ENCODE data around the gene SPECC1L. TPM values are rescaled to one million over a fixed set of nuclear protein-coding genes. Genes with fewer than 3 reads are reported as not detected.
A peak's percentile ranks its signal among the peaks of the same experiment; 100 is the strongest.

The SPECC1L gene
- total RNA-seq, 4 donors from 2014 or later = 18.2 to 114 (median 55.3) TPM

GRCh38 chr22:24418786-24419474 lies 148.3 kb downstream of the SPECC1L start:
- H3K36me3 ChIP-seq = no peaks in the 10 kb centered on the region
- no peaks in the 10 kb centered on the region for H3K27me3 ChIP-seq
- H3K4me1 ChIP-seq = no peaks in the 10 kb centered on the region
- no peak overlapping the region for H3K27ac ChIP-seq
- H3K9me3 ChIP-seq = no peaks in the 10 kb centered on the region
- TF ChIP-seq POLR2A (IDR thresholded peaks at IDR 0.05) (no peak), CTCF (IDR thresholded peaks at IDR 0.05) (no peak)
- no peak overlapping the region for H3K4me3 ChIP-seq
- DNase-seq = no peak
- intact Hi-C loops (cut with DNase I; ENCODE audit: low total_unique reads) = no loop called here

DNA sequence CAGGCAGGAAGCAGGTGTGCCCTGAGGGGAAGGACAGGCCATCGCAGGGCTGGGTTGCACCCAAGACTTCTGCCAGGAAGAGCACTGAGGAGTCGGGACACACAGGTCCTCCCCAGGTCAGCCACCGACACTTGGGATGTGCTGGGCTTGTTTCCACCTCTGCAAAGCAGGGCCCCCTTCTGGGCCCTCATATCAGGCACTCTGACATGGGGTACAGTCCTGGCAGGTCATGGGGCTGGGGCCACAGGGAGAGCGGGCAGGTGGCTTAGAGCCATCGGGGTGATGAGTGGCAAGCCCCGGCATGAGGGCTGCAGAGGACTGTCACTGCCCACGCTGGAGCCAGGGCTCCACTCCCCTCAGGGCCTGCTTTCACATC lies 148.8 kb downstream of the SPECC1L start:
- H3K27me3 ChIP-seq = peaks cover 0 to 5% of the 10 kb centered on the region in 2 donors
- no peak for DNase-seq
- no peak for TF ChIP-seq POLR2A (IDR thresholded peaks at IDR 0.05)
- TF ChIP-seq CTCF (IDR thresholded peaks at IDR 0.05) = no peak
- peaks cover 0 to 5% of the 10 kb centered on the region in 2 donors for H3K4me1 ChIP-seq
- H3K36me3 ChIP-seq = no peaks in the 10 kb centered on the region
- no peak overlapping the region for H3K4me3 ChIP-seq
- H3K9me3 ChIP-seq = no peaks in the 10 kb centered on the region
- no peak overlapping the region for H3K27ac ChIP-seq
- intact Hi-C loops (cut with DNase I; ENCODE audit: low total_unique reads) = no loop called here

- H3K27ac ChIP-seq = no peak overlapping the region
- H3K27me3 ChIP-seq = peaks cover 0 to 5% of the 10 kb centered on the region in 2 donors
- TF ChIP-seq CTCF (IDR thresholded peaks at IDR 0.05) = no peak
- TF ChIP-seq POLR2A (IDR thresholded peaks at IDR 0.05) = no peak
- H3K9me3 ChIP-seq = no peaks in the 10 kb centered on the region
- H3K4me3 ChIP-seq = no peak overlapping the region
- intact Hi-C loops (cut with DNase I; ENCODE audit: low total_unique reads) = no loop called here
- peaks cover 0 to 8% of the 10 kb centered on the region in 2 donors for H3K4me1 ChIP-seq
- H3K36me3 ChIP-seq = no peaks in the 10 kb centered on the region
- DNase-seq = peak in 1 of 2 donors; percentile 62
These were observed 149.7 kb downstream of the SPECC1L start for GRCh38 chr22:24420072-24420976.

DNA sequence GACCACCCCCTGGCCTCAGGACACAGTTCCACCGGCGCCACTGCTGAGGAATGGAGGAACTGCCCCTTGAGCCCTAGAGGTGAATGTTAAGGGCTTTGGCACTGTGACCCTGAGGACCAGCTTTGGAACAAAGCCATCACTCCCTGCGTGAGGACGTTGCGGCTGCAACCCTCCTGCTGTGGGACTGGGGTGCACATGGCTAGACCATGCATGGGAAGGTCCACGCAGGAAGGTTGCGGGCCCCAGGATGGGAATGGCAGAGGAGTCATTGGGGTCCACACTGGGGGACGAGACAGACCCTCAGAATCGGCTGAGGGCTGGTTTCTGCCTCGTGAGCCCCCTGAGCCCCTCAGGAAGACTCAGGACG lies 150.3 kb downstream of the SPECC1L start:
- TF ChIP-seq CTCF (IDR thresholded peaks at IDR 0.05) = no peak
- TF ChIP-seq POLR2A (IDR thresholded peaks at IDR 0.05) = no peak
- intact Hi-C loops (cut with DNase I; ENCODE audit: low total_unique reads) = no loop called here
- Histone ChIP-seq H3K9me3 (no peaks in the 10 kb centered on the region), H3K36me3 (no peaks in the 10 kb centered on the region), H3K4me1 (peaks cover 0 to 8% of the 10 kb centered on the region in 2 donors), H3K4me3 (no peak overlapping the region), H3K27ac (no peak overlapping the region), H3K27me3 (peaks cover 0 to 5% of the 10 kb centered on the region in 2 donors)
- no peak for DNase-seq

DNA sequence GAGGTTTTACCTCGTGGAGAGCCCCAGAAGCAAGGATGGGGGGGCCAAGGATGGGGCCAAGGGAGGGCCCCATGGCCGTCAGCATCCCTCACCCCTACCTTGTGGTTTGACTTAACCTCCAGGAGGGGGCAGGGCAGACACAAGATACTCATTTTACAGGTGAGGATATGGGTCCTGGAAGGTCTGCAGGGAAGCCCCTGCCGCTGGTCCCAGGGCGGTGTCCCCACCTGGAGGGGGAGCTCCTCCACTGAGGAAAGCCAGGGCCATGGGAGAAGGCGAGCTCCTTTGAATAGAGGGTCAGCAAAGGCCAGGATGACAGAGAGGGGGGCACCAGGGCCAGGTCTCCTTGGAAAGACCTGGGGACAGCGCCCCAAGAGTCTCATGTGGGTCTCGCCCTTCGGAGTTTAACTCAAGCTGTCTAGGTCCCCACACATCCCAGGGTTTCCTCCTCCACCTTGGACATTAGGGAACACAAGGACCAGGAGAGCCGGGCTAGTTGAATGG lies 150.8 kb downstream of the SPECC1L start:
- peaks cover 0 to 8% of the 10 kb centered on the region in 2 donors for H3K4me1 ChIP-seq
- no peak overlapping the region for H3K27ac ChIP-seq
- no peak overlapping the region for H3K4me3 ChIP-seq
- no peak for DNase-seq
- no peaks in the 10 kb centered on the region for H3K36me3 ChIP-seq
- H3K27me3 ChIP-seq = peaks cover 0 to 5% of the 10 kb centered on the region in 2 donors
- no peaks in the 10 kb centered on the region for H3K9me3 ChIP-seq
- no peak for TF ChIP-seq CTCF (IDR thresholded peaks at IDR 0.05)
- no peak for TF ChIP-seq POLR2A (IDR thresholded peaks at IDR 0.05)
- intact Hi-C loops (cut with DNase I; ENCODE audit: low total_unique reads) = no loop called here

Measured in uterus (tissue), 4 donors.